T-helper 2 cell treated with Interferon-gamma antibody and Interleukin-4, amounts not matched to agents 5 μg/mL and 100 μg/mL, for 36 hours (primary cell): Measurements from ENCODE around the gene SERPINA5.
"Not testable (repeated sequence)": the region's sequence is repeated elsewhere in the genome, so short reads cannot be mapped to it uniquely, and the experiment has no call there.

Experiments
- DNase-seq: peaks from one replicate; pipeline ENCODE4 v3.0.0; 2021; ENCODE audit warnings: low spot score
- H3K27ac Mint-ChIP-seq: one replicate; pipeline ENCODE4 v1.8.0; 2021; ENCODE audit warnings: mild to moderate bottlenecking, mixed read lengths
- H3K27me3 Mint-ChIP-seq: one replicate; pipeline ENCODE4 v1.8.0; 2021; ENCODE audit warnings: low read depth, mixed read lengths
- H3K36me3 Mint-ChIP-seq: one replicate; pipeline ENCODE4 v1.8.0; 2021; ENCODE audit warnings: low read depth, mixed read lengths
- H3K4me1 Mint-ChIP-seq: one replicate; pipeline ENCODE4 v1.8.0; 2021; ENCODE audit warnings: low read depth, mixed read lengths
- H3K4me3 Mint-ChIP-seq: one replicate; pipeline ENCODE4 v1.8.0; 2022; ENCODE audit warnings: mild to moderate bottlenecking, moderate library complexity, mixed read lengths
- H3K9me3 Mint-ChIP-seq: one replicate; pipeline ENCODE4 v1.8.0; 2021; ENCODE audit warnings: mixed read lengths

SERPINA5 gene

DNA sequence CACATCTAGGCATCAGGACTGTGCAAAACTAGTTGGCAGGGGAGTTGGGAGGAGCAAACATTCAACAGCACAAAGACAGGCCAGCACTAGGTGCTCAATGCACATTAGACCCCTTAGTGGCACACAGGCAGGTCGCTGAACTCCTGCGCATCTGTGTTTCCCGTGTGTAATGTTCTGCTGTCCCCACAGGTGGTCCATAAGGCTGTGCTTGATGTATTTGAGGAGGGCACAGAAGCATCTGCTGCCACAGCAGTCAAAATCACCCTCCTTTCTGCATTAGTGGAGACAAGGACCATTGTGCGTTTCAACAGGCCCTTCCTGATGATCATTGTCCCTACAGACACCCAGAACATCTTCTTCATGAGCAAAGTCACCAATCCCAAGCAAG is 42.2 kb downstream of the SERPINA5 start:
- peaks cover 6% of the 10 kb centered on the region for H3K9me3 Mint-ChIP-seq
- DNase-seq: no peak
- H3K27ac Mint-ChIP-seq: no peak overlapping the region
- H3K27me3 Mint-ChIP-seq: no peaks in the 10 kb centered on the region
- no peaks in the 10 kb centered on the region for H3K4me1 Mint-ChIP-seq
- H3K36me3 Mint-ChIP-seq: no peaks in the 10 kb centered on the region
- H3K4me3 Mint-ChIP-seq: no peak overlapping the region

GRCh38 chr14:94623856-94624499 is 42.8 kb downstream of the SERPINA5 start:
- Mint-ChIP-seq H3K4me3 (no peak overlapping the region), H3K27me3 (peaks cover under 1% of the 10 kb centered on the region), H3K9me3 (peaks cover under 1% of the 10 kb centered on the region), H3K4me1 (no peaks in the 10 kb centered on the region), H3K36me3 (no peaks in the 10 kb centered on the region), H3K27ac (no peak overlapping the region)
- DNase-seq: no peak

GRCh38 chr14:94624537-94625352 is 43.5 kb downstream of the SERPINA5 start:
- no peak overlapping the region for H3K27ac Mint-ChIP-seq
- no peaks in the 10 kb centered on the region for H3K4me1 Mint-ChIP-seq
- no peak overlapping the region for H3K4me3 Mint-ChIP-seq
- no peaks in the 10 kb centered on the region for H3K9me3 Mint-ChIP-seq
- DNase-seq: no peak
- H3K36me3 Mint-ChIP-seq: no peaks in the 10 kb centered on the region
- H3K27me3 Mint-ChIP-seq: peaks cover 3% of the 10 kb centered on the region

- Mint-ChIP-seq H3K36me3 (no peaks in the 10 kb centered on the region), H3K27me3 (peaks cover 3% of the 10 kb centered on the region), H3K27ac (no peak overlapping the region), H3K4me1 (no peaks in the 10 kb centered on the region), H3K4me3 (no peak overlapping the region), H3K9me3 (no peaks in the 10 kb centered on the region)
- no peak for DNase-seq
Measured at GRCh38 chr14:94625353-94625635, 44.1 kb downstream of the SERPINA5 start.

- H3K9me3 Mint-ChIP-seq: no peaks in the 10 kb centered on the region
- no peak overlapping the region for H3K27ac Mint-ChIP-seq
- no peak for DNase-seq
- no peak overlapping the region for H3K4me3 Mint-ChIP-seq
- peaks cover 3% of the 10 kb centered on the region for H3K27me3 Mint-ChIP-seq
- H3K4me1 Mint-ChIP-seq: no peaks in the 10 kb centered on the region
- no peaks in the 10 kb centered on the region for H3K36me3 Mint-ChIP-seq
Measured at GRCh38 chr14:94628578-94628977, 47.4 kb downstream of the SERPINA5 start.

DNA sequence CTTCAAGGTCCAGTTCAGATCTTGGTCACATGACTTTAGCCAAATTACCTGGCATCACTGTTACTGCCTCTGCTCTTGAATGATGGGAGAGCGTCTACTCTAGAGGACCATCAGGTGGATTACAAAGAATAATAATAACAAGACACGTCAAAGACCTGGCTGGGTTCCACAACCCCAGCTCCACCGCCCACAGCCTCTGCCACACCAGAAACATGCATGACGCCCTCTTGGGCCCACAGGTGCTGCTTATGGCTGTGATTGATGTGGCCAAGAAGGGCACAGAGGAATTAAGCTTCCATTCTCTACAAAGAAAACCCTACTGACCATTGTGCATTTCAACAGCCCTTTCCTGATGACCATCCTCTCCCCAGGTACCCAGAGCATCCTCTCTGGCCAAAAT is 49.2 kb downstream of the SERPINA5 start:
- Mint-ChIP-seq H3K27ac (no peak overlapping the region), H3K4me3 (no peak overlapping the region), H3K9me3 (no peaks in the 10 kb centered on the region), H3K4me1 (no peaks in the 10 kb centered on the region), H3K27me3 (peaks cover 3% of the 10 kb centered on the region), H3K36me3 (no peaks in the 10 kb centered on the region)
- DNase-seq: no peak

GRCh38 chr14:94631050-94631449 is 49.8 kb downstream of the SERPINA5 start:
- no peak overlapping the region for H3K27ac Mint-ChIP-seq
- no peaks in the 10 kb centered on the region for H3K4me1 Mint-ChIP-seq
- H3K27me3 Mint-ChIP-seq: peaks cover 3% of the 10 kb centered on the region
- no peaks in the 10 kb centered on the region for H3K36me3 Mint-ChIP-seq
- no peak overlapping the region for H3K4me3 Mint-ChIP-seq
- DNase-seq: no peak
- H3K9me3 Mint-ChIP-seq: no peaks in the 10 kb centered on the region

DNA sequence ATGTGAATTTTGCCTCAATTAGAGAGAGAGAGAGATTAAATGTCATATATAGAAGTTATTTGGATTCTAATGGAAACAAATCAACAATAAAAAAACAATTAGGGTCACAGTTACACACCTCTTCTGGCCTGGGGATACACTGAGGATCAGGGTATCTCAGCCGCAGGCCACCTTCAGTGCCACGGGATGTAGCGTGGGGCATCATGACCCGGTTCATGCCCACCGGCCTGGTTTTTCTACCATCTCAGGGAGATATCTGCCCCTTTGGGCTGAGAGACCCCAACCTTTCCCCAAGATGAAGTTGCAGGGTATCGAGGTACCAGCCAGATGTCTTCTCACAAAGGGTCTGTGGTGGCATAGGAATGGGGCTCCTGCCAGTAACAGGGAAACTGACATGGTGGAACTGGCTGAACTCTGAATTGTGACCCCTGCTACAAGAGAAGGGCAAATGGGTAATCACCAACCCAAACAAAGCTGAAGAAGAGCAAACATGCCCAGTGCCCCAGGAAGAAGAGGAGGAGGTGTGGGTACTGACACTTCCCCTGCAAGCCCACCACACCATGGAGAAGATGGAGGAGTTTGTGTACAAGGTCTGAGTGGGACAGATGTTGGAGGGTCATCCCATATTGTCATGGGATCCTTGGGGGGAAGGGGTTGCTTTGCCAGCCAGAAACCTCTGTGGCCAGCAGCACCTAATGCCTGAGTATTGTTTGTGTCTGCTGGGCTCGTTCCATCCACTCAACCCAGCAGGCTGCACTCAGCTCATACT is 50.5 kb downstream of the SERPINA5 start:
- no peak for DNase-seq
- Mint-ChIP-seq H3K4me1 (no peaks in the 10 kb centered on the region), H3K4me3 (no peak overlapping the region), H3K27me3 (peaks cover 3% of the 10 kb centered on the region), H3K36me3 (no peaks in the 10 kb centered on the region), H3K27ac (no peak overlapping the region), H3K9me3 (no peaks in the 10 kb centered on the region)

- Mint-ChIP-seq H3K27ac (no peak overlapping the region), H3K27me3 (peaks cover 3% of the 10 kb centered on the region), H3K4me1 (no peaks in the 10 kb centered on the region), H3K9me3 (no peaks in the 10 kb centered on the region), H3K36me3 (no peaks in the 10 kb centered on the region), H3K4me3 (no peak overlapping the region)
- no peak for DNase-seq
Measured at GRCh38 chr14:94632305-94632590, 51.0 kb downstream of the SERPINA5 start.

GRCh38 chr14:94633121-94633520 is 51.9 kb downstream of the SERPINA5 start:
- no peaks in the 10 kb centered on the region for H3K9me3 Mint-ChIP-seq
- peaks cover 3% of the 10 kb centered on the region for H3K27me3 Mint-ChIP-seq
- no peaks in the 10 kb centered on the region for H3K4me1 Mint-ChIP-seq
- no peak for DNase-seq
- H3K36me3 Mint-ChIP-seq: no peaks in the 10 kb centered on the region
- H3K27ac Mint-ChIP-seq: no peak overlapping the region
- H3K4me3 Mint-ChIP-seq: no peak overlapping the region

GRCh38 chr14:94635154-94635553 is 53.9 kb downstream of the SERPINA5 start:
- no peak overlapping the region for H3K27ac Mint-ChIP-seq
- H3K36me3 Mint-ChIP-seq: no peaks in the 10 kb centered on the region
- no peaks in the 10 kb centered on the region for H3K9me3 Mint-ChIP-seq
- H3K4me1 Mint-ChIP-seq: no peaks in the 10 kb centered on the region
- no peaks in the 10 kb centered on the region for H3K27me3 Mint-ChIP-seq
- no peak for DNase-seq
- no peak overlapping the region for H3K4me3 Mint-ChIP-seq

DNA sequence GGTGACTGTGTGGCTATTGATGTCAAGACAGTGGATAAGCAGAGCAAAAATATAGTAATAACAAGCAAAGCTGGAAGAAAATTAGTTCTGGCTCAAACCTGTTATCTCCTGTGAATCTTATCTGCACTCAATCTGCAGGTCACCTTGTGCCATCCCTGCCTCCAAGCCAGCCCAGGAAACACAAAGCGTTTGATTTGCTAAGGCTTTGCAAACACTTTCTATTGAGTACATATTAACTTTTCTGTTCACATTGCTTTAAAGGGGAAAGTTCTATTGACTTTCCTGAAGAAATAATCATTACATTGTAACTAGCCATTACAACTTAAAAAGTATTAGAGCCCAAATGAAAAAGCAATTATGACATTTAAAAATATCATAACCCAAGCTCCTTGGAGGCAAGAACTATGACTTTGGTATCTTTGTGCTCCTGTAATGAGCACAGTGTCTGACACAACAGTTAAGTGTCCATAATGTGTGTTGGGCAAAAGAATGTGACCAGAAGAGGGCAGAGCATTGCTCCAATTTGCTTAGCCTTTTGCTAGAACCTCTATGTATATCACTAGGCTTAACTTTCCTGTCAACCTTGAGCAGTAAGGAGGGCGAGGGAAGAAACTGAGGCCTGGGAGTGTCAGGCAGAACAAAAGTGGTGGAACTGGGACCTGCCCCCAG is 55.7 kb downstream of the SERPINA5 start:
- DNase-seq: no peak
- Mint-ChIP-seq H3K36me3 (no peaks in the 10 kb centered on the region), H3K4me3 (no peak overlapping the region), H3K4me1 (no peaks in the 10 kb centered on the region), H3K9me3 (no peaks in the 10 kb centered on the region), H3K27ac (no peak overlapping the region), H3K27me3 (no peaks in the 10 kb centered on the region)

GRCh38 chr14:94637814-94638213 is 56.6 kb downstream of the SERPINA5 start:
- DNase-seq, H3K4me3 Mint-ChIP-seq, H3K27ac Mint-ChIP-seq, H3K36me3 Mint-ChIP-seq, H3K4me1 Mint-ChIP-seq, H3K9me3 Mint-ChIP-seq, H3K27me3 Mint-ChIP-seq: not testable (repeated sequence)

DNA sequence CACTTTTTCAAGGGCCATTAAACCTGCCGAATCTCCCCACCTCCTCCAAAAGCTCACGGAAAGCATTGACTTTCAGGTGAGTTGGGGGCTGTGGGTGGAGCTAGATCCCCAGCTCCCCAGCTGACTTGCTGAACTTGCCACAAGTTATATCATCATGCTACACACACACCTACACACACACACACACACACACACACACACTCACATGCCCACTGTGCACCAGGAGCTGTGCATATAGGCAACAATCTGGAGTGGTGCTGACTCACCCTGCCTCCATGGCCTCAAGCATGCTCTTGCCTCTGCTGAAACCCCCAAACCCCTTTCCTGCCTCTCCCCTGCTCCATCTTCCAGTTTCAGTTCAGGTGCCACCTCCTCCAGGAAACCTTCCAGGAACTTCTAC is 57.1 kb downstream of the SERPINA5 start:
- H3K27ac Mint-ChIP-seq: no peak overlapping the region
- DNase-seq: no peak
- H3K9me3 Mint-ChIP-seq: no peaks in the 10 kb centered on the region
- H3K36me3 Mint-ChIP-seq: no peaks in the 10 kb centered on the region
- H3K27me3 Mint-ChIP-seq: no peaks in the 10 kb centered on the region
- no peak overlapping the region for H3K4me3 Mint-ChIP-seq
- H3K4me1 Mint-ChIP-seq: no peaks in the 10 kb centered on the region
